ENCODE results near the gene YPEL5. TPM values are rescaled to one million over a fixed set of nuclear protein-coding genes. Genes with fewer than 3 reads are reported as not detected.
"Not testable (repeated sequence)": the region's sequence is repeated elsewhere in the genome, so short reads cannot be mapped to it uniquely, and the experiment has no call there.

The YPEL5 gene
- 75.3 to 93.3 TPM (median 82.8 TPM) in 3 replicates for total RNA-seq
- long read RNA-seq, transcript YPEL5-201 (3 exons, 2,182 nt): major isoform, 114 of 142 reads
- long read RNA-seq, transcript YPEL5-202 (4 exons, 2,499 nt): minor isoform, 10 of 142 reads
- long read RNA-seq, partial matches to known transcripts: 0 of 142 reads
- long read RNA-seq, other reads (novel, unspliced or antisense): 14 of 142 reads

DNA sequence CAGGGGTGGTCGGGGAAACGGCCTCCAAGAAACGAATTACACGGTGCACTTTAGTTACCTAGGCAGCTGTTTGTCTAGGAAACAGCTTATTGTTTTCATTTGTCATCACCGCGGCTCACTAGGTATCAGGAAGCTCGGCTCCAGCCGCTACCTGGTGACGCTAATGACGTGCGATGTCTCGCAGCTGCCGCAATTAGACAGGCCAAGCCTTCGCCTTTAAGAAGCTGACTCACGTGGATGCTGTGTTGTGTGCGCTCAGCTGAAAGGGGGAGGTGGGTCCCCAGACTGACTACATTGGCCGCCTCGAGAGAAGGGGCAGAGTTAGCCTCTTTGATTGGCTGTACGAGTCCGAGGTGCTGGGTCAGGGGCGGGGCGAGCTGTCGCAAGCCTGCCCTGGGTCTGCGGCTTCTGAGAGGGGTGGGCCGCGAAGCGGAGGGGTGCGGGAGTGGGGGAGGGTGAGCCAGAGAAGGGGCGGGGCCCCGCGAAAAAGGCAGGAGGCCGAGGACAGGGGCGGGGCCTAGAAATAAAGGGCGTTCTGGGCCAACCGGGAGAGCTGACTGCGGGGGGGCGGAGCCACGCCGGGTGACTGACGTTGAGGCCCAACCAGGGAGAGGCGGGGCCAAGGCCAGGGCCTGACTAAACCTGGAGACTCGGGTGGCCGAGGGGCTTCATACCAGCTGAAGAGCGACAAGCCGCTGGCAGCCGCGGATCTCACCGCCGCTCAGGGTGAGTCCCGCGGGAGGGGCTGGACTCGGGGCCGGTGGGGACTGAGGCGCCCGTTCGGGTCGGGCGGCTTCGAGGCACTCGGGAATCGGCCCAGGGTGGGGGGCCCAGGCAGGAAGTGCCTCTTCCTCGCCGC is at the start of gene YPEL5:
TSS of gene YPEL5 (plus strand) at position 671 of the 859 bp plus-strand sequence. CDS start 9,645 bp downstream, outside the sequence.
- Mint-ChIP-seq H3K4me3 (ENCODE audit: unreplicated experiment) (peak within 1 kb of the TSS; percentile 77), H3K27me3 (ENCODE audit: low read depth) (peaks cover 5% of the 10 kb centered on the region), H3K9me3 (ENCODE audit: low read depth) (no peaks in the 10 kb centered on the region), H3K27ac (ENCODE audit: unreplicated experiment) (peak within 1 kb of the TSS; percentile 90), H3K4me1 (ENCODE audit: low read depth) (peaks cover 40% of the 10 kb centered on the region), H3K36me3 (ENCODE audit: low read depth) (peaks cover 1% of the 10 kb centered on the region)
- TF ChIP-seq, protein P1, sequence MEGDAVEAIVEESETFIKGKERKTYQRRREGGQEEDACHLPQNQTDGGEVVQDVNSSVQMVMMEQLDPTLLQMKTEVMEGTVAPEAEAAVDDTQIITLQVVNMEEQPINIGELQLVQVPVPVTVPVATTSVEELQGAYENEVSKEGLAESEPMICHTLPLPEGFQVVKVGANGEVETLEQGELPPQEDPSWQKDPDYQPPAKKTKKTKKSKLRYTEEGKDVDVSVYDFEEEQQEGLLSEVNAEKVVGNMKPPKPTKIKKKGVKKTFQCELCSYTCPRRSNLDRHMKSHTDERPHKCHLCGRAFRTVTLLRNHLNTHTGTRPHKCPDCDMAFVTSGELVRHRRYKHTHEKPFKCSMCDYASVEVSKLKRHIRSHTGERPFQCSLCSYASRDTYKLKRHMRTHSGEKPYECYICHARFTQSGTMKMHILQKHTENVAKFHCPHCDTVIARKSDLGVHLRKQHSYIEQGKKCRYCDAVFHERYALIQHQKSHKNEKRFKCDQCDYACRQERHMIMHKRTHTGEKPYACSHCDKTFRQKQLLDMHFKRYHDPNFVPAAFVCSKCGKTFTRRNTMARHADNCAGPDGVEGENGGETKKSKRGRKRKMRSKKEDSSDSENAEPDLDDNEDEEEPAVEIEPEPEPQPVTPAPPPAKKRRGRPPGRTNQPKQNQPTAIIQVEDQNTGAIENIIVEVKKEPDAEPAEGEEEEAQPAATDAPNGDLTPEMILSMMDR (IDR thresholded peaks at IDR 0.05): no peak
- peak; percentile 100 for DNase-seq (ENCODE audit: low spot score)

DNA sequence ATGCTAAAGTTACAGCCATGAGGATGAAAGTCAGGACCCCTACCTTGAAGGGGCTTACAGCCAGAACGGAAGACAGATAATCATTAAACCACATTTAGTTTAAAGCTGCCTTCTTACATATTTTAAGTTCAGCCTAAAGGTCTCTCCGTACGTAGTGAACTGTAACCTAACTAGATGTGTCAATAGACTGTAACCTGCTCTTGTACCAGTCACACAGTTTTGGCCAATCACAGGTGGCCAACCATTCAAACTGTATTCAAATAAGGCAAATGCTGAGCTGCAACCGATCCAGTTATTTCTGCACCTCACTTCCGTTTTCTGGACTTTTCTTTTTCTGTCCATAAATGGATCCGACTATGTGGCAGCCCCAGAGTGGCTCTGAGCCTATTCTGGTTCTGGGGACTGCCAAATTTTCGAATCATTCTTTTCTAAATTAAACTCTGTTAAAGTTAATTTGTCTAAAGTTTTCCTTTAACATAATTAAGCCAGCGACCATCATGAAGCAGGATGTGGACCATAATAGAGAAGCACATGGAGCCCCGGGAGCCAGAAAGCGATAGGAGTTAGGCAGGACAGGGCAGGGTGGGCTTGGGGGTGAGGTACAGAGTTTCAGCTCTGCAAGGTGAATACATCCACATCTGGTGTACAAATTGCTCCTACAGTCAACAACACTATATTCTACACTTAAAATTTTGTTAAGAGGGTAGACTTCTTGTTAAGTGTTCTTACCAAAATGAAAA is 48.4 kb upstream of the YPEL5 start:
- no peak overlapping the region for H3K4me3 Mint-ChIP-seq (ENCODE audit: unreplicated experiment)
- DNase-seq (ENCODE audit: low spot score): no peak
- no peak overlapping the region for H3K27ac Mint-ChIP-seq (ENCODE audit: unreplicated experiment)
- TF ChIP-seq, protein P1 (IDR thresholded peaks at IDR 0.05): no peak
- peaks cover 3% of the 10 kb centered on the region for H3K36me3 Mint-ChIP-seq (ENCODE audit: low read depth)
- H3K4me1 Mint-ChIP-seq (ENCODE audit: low read depth): no peaks in the 10 kb centered on the region
- peaks cover 6% of the 10 kb centered on the region for H3K9me3 Mint-ChIP-seq (ENCODE audit: low read depth)
- peaks cover 42% of the 10 kb centered on the region for H3K27me3 Mint-ChIP-seq (ENCODE audit: low read depth)

DNA sequence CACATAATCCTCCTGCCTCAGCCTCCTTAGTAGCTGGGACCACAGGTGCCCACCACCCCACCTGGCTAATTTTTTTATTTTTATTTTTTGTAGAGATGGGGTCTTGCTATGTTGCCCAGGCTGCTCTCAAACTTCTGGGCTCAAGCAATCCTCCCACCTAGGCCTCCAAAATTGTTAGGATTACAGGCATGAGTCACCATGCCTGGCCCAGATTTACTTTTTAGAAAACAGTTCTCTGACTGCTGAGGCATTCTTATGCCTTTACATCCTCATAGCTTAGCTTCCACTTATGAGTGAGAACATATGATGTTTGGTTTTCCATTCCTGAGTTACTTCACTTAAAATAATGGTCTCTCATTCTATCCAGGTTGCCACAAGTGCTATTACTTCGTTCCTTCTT is 47.4 kb upstream of the YPEL5 start:
- H3K27me3 Mint-ChIP-seq (ENCODE audit: low read depth): peaks cover 38% of the 10 kb centered on the region
- not testable (repeated sequence) for H3K27ac Mint-ChIP-seq (ENCODE audit: unreplicated experiment); DNase-seq (ENCODE audit: low spot score); H3K4me3 Mint-ChIP-seq (ENCODE audit: unreplicated experiment); H3K4me1 Mint-ChIP-seq (ENCODE audit: low read depth); H3K9me3 Mint-ChIP-seq (ENCODE audit: low read depth); H3K36me3 Mint-ChIP-seq (ENCODE audit: low read depth)

DNA sequence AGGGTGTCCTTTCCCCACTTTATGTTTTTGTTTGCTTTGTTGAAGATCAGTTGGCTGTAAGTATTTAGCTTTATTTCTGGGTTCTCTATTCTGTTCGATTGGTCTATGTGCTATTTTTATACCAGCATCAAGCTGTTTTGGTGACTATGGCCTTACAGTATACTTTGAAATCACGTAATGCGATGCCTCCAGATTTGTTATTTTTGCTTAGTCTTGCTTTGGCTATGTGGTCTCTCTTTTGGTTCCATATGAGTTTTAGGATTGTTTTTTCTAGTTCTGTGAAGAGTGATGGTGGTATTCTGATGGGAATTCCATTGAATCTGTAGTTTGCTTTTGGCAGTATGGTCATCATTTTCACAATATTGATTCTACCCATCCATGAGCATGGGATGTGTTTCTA is 46.1 kb upstream of the YPEL5 start:
- not testable (repeated sequence) for H3K27ac Mint-ChIP-seq (ENCODE audit: unreplicated experiment); H3K4me1 Mint-ChIP-seq (ENCODE audit: low read depth); H3K36me3 Mint-ChIP-seq (ENCODE audit: low read depth); H3K9me3 Mint-ChIP-seq (ENCODE audit: low read depth); H3K4me3 Mint-ChIP-seq (ENCODE audit: unreplicated experiment); DNase-seq (ENCODE audit: low spot score)
- peaks cover 32% of the 10 kb centered on the region for H3K27me3 Mint-ChIP-seq (ENCODE audit: low read depth)

DNA sequence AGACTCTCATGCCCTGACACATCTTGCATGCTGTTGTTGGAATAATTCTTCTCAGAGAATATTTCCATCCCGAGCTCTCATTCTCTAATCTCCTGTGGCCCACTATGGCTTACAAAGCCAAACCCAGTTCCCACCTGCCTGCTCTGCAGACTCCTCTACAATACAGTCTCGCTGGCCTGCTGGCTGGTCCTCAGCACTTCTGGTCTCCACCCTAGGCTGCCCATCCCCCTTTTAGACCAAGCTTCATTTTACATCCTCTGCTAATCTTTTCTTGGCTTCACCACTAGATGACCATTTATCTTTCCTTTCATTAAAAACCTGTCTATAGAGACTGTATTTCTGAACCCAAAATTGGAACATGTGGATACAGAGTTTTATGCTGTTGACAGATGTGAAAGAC is 42.5 kb upstream of the YPEL5 start:
- no peak for DNase-seq (ENCODE audit: low spot score)
- Mint-ChIP-seq H3K4me1 (ENCODE audit: low read depth) (peaks cover 2% of the 10 kb centered on the region), H3K27ac (ENCODE audit: unreplicated experiment) (no peak overlapping the region), H3K27me3 (ENCODE audit: low read depth) (peaks cover 12% of the 10 kb centered on the region), H3K36me3 (ENCODE audit: low read depth) (no peaks in the 10 kb centered on the region), H3K4me3 (ENCODE audit: unreplicated experiment) (no peak overlapping the region), H3K9me3 (ENCODE audit: low read depth) (peaks cover 6% of the 10 kb centered on the region)
- TF ChIP-seq, protein P1 (IDR thresholded peaks at IDR 0.05): no peak

DNA sequence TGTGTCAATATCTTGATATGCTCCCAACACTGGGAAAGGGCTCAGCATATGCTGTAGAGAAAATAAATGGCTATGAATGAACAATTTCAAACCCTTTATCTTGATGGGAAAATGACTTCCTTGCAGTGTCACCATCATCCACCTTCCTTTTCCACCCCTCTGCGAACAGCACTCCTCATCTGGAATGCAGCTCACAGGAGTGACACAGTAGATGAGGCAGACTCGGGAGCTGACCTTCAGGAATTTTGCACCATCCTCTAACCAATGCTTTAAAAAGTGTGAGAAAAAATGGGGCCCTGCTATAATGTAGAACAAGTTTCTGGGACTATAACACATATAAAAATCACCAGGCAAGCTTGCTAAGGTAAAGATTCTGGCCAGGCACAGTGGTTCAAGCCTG is 41.3 kb upstream of the YPEL5 start:
- Mint-ChIP-seq H3K4me1 (ENCODE audit: low read depth) (peaks cover 2% of the 10 kb centered on the region), H3K27me3 (ENCODE audit: low read depth) (peaks cover 11% of the 10 kb centered on the region), H3K36me3 (ENCODE audit: low read depth) (no peaks in the 10 kb centered on the region), H3K27ac (ENCODE audit: unreplicated experiment) (no peak overlapping the region), H3K4me3 (ENCODE audit: unreplicated experiment) (no peak overlapping the region), H3K9me3 (ENCODE audit: low read depth) (peaks cover 6% of the 10 kb centered on the region)
- no peak for DNase-seq (ENCODE audit: low spot score)
- TF ChIP-seq, protein P1 (IDR thresholded peaks at IDR 0.05): no peak

All from chondrocyte (in vitro differentiated cells).